ENCODE measurements around the gene SYT8.

Gene SYT8

DNA sequence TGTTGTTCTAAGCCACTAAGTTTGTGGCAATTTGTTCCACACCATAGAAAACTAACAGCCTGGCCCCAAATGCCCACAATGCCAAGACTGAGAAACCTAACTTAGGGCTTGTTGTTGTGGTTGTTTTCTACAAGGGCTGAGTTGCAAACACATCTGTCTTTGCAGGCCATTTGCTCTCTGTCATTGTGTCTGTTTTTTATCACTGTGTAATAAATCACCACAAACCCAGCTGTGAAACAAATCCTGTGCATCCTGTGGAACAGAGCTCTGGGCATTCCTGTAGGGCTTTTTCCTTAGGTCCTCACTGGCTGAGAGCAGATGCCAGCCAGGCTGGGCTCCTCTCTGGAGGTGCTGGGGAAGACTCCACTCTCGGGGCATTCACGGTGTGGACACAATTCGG, 15.7 kb upstream of the SYT8 start:
- DNase-seq (ENCODE audit: low spot score): no peak

DNA sequence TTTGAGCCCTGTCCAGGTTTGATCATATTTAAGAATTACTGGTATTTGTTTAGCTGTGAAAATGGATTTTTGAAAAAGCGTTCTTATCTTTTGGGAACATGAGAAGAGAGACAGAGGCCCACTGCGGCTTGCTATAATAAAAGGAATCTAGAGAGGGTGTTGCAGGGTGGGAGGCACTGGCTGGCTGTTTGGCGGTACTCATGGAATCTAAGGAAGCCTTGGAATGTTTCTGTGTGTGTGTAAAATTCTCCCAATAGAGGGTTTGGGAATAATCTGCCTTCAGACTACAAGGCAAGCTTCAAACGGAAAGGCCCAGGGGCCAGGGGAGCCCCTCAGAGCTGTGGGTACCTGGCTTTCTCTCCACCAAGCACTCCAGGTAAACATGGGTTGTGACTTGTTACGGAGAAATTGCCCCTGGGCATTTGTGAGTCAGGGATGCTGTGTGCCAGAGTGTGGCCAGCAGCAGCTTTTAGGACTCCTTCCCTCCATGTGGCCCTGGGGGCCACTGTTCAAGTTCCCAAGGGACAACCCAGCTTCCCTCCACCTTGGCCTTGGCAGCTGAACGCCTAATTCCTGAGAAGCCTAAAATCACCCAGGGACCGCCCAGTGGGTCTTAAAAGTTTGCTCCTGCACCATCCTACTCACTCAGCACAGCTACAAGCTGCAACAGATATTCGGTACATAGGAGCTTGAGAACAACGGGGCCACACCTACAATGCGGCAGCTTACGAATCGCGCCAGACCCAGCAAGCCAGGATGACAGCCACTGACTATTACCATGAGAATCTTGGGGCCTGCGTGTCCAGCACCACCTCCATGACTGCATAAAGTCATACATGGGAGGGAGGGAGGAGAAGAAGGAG, 14.1 kb upstream of the SYT8 start:
- no peak for DNase-seq (ENCODE audit: low spot score)

DNA sequence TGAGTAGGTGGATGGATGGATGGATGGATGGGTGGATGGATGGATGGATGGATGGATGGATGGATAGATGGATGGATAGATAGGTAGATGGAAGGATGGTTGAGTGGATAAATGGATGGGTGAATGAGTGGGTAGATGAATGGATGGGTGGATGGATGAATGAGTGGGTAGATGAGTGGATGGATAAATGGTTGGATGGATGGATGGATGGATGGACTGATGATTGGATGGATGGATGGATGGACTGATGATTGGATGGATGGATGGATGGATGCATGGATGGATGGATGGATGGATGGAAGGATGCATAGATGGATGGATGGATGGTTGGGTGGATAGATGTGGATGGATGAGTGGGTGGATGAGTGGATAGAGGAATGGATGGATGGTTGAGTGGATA, 13.2 kb upstream of the SYT8 start:
- no peak for DNase-seq (ENCODE audit: low spot score)

DNA sequence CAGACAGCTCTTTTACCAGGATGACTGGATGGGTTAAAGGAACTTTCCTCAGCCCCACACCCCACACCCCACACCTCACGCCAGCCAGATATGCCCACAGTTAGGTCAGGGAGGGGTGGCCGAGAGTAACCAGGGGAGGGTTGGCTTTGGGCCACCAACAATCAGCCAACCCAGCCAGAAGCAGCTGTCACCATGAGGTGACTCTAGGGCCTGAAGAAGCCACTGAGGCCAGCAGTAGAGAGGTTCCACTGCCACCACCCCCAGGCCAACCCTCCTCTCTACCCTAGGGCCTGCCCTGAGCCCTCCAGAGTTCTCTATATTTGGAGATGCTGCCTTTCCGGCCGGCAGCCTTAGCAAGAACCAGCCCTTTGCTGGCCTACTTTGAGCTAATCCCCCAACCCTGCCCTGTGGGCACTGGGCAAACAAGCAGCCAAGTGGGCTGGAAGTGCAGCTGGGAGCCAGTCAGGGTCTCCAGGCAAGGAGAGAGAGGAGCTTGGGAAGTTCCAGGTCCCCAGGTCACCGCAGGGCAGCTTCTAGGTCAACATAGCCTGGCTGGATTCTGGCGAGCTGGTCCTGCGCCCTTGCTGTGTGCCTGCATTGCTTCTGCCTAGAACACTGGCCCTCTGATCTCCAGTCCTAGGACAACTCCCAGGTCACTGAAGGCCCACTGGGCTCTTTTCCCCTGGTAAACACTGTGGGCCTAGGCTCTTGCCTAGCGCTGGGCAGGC, 12.0 kb upstream of the SYT8 start:
- no peak for DNase-seq (ENCODE audit: low spot score)

DNA sequence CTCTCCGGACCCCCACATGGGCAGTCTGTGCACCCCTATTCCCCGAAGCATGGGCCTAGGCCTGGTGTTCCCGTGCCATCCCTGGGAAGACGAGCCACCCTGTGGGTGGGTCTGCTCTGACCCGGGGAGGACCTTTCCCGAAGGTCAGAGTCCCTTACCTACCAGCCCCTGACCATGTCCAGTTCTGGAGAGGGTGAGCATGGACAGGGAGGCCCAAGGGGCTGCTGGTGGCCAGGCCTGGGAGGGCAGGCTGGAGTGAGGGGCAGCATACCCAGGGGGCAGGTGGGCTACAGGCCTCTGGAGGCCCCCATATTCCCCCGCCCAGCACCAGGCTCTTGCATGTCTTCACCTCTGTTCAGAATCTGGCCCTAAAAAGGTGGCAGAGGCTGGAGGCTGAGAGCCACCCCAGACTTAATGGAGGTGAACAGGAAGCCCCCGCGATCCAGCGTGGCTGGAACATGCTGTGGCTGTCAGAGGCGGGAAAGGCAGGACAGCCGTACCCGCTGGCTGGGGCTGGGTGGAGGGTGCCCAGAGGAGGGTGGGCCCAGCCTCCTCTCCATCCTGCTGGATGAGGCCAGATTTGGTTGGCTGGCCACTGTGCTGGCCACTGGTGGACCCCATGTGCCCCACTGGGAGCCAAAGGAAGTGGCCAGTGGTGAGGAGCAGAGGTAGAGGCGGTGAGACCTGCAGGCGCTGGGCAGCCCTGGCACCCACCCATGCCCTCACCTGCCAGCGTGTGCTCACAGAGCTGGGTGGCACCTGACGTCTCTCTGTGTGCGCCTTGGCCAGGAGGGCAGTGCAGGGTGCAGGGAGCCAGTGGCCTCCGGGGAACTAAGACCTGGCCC, 11.2 kb upstream of the SYT8 start:
- no peak for DNase-seq (ENCODE audit: low spot score)

DNA sequence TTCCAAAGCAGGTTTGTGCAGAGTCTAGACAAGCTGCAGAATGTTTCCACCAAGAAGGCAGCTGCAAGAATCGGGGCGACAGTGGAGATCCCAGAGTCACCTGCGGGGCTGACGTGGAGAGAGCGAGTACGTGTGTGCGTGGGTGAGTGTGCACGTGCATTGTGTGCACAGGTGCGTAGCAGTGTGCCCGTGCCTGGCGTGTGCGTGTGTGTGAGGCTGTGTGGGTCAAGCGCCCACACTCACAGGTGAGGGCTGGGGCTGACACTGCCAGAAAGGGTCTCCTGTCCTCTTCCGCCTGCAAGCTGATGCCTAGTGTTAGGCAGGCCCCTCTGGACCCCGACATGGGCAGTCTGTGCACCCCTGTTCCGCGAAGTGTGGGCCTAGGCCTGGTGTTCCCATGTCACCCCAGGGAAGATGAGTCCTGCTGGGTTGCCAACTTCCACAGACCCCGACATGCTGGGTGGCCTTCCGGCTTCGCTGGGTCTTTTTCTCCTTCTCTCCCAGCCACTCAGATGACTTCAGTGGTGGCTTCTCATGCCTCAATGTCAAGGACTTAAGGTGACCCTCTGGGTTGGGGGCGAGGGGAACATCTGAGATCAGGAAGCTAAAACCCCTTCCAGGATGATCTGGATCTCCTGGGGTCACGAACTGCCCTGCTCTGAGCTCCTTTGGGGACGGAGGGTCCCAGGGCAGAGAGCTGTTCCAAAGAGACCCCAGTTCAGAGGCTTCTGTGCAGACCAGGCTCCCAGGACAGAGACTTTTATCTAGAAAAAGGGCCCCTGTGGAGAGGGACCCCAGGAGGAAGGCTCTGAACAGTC, 10.4 kb upstream of the SYT8 start:
- DNase-seq (ENCODE audit: low spot score): no peak

DNA sequence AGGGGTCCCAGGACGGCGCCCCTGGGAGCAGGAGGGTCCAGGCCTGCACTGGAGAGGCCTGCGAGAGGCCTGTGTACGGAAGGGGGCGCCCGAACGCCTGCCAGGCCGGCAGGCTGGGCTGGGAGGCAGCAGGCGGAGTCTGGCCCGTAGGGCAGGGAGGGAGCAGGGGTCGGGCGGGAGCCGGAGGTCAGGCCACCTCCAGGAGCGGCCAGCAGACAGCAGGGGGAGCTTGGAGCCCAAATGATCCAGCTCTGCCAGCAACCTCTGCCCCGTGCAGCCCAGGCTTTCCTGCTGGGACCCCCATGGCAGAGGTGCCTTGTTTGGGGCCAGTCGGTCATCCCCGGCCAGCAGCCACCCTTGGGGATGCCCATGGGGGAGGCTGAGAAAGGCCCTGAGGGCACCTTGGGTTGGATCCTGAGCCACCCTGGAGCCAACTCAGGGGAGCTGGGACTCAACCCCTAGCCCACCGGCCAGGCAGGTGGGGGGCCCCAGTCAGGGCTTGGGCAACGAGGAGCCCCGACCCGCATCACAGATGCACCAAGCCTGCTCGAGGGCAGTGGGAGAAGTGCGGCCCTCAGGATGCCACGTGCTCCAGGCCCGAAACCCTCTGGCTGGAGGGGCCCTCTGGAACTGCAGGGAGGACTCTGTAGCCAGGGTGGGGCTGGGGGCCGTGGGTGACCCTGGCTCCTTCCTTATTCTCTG, 9.6 kb upstream of the SYT8 start:
- DNase-seq (ENCODE audit: low spot score): peak; percentile 29

DNA sequence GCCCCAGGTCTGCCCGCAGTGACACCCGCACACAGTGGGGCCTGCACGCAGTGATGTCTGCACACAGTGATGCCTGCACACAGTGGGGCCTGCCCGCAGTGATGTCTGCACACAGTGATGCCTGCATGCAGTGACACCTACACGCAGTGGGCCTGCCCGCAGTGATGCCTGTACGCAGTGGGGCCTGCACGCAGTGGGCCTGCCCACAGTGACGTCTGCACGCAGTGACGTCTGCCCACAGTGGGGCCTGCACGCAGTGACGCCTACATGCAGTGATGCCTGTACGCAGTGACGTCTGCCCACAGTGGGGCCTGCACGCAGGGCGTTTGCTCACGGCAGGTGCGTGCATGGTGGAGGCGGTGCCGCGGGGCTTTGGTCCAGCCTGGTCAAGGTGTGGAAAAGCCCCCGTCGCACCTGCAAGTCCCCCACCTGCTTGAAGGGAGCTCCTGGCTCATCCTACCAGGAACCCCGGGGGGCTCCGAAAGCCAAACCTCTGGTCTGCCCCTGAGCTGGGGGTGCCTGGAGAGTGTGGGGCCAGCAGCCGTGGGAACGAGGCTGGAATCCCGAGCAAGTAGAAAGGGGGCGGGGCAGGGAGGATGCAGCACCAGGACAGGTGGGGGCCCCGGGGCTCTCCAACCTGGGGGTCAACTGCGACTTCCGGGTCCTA, 8.9 kb upstream of the SYT8 start:
- no peak for DNase-seq (ENCODE audit: low spot score)

DNA sequence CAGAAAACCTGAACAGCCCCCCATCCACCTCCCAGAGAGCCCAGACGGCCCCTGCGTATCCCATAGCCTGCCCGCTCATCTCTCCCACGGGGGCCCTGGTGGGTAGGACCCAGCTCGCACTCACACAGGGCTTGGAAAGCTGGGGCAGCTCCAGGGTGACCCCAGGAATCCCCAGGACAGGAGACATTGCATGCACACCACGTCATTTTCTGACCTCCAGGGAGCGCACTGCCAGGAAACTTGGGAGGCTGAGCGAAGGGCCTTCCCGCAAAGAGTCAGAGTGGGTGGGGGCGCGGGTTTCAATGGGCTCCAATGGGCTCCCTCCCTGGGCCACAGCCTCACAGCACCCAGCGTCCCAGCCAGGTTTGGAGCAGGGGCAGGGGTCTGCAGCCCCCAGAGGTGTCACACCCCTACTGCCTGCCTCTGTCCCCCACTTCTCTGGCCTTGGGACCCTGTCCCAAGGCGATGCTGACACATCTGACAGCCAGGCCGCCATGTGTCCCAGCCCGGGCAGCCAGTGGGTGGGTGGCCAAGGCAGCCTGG, 8.2 kb upstream of the SYT8 start:
- DNase-seq (ENCODE audit: low spot score): no peak

DNA sequence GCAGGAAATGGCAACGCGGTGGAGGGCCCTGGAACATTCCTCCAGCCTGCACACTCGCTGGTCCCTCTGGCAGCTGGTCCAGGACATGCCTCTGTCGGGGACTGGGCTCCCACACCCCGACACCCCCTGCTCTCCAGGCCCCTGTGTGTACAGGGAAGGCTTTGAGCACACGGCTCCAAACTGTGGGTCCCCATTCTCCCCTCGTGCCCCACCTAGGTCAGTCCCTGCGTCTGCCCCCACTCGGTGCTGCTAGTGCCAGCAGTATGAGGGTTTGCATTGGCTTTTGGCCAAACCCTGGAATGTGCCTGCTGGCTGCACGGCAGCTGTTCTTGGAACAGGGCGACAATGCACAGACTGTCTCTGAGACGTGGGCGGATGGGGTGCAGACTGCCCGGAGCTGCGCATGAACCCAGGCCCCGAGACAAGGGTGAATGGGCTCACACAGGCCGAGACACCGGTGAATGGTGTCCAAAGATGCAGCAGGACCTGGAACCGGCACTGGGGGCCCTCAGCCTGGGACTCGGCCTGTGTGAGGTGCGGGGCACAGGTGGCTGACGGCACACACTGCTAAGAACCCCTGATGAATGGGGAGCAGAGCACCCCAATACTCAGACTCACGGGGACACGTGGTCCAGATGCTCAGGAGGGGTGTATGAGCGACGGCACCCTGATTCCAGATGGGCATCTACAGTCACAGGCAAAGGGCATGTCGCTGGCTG, 7.5 kb upstream of the SYT8 start:
- DNase-seq (ENCODE audit: low spot score): no peak

DNA sequence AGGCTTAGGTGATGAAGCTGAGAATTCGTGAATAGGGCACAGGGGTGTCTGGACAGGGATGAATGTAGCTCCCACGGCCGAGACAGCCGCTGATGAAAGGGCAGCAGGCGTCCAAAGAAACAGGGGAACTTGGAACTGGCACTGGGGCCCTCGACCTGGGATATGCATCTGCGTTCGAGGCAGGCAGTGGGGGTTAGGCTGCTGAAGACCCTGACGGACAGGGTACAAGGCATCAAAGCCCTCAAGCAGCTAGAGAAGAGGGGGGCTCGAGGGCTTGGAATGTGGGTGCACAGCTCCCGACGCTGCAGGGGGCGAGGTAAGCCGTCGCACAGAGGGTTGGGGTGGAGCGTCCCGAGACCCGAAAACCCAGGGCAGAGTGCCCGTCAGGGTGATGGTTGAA, 6.9 kb upstream of the SYT8 start:
- DNase-seq (ENCODE audit: low spot score): no peak

DNA sequence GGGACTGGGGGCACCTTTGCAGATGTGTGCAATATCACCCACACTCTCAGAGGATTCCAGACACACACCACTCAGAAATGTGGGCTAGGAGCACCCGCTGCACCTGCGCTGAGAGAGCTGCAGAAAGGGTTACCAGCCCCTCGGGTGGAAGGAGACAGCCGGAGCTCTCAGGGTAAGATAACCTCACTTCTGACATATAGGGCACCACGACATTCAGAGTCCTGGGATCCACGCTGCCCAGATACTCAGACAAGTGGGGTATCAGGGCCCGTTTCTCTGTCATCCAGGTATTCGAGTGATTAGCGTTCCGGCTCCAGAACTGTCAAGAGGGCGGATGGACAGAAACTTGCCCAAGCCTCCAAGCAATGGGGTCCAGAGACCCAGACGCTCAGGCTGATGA, 6.2 kb upstream of the SYT8 start:
- no peak for DNase-seq (ENCODE audit: low spot score)

DNA sequence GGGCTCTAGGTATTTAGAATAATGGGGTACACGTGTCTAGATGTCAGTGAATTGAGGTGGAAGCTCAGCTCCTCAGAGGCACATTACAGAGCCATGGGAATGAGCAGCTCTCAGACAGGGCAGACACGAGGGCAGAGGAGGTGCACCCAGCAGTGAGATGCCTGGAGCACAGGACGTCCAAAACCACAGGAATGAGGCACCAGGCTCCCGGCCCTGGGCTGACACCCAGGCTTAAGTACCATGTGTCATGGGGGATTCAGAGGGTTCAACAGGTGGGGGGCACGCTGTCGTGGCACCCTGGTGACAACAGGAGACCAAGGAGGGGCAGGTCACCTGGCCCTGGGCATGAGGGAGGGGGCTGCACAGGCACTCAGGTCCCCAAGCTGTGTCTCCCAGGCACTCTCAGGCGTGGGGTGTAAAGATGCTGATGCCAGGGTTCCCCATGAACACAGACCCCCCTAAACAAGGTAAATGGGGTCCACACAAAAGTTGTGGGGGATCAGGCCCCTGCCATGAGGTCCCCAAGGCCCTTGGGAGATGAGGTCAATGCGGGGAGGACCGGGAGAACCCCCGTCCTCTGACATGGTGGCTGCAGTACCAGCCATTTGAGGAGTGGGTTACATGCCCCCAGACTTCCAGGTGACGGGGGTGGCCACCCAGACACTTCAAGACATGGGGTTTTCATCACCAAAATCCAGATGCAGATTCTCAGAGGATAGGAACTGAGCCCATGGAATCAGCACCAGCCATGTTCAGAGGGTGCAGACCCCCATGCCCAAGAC, 5.6 kb upstream of the SYT8 start:
- no peak for DNase-seq (ENCODE audit: low spot score)

DNA sequence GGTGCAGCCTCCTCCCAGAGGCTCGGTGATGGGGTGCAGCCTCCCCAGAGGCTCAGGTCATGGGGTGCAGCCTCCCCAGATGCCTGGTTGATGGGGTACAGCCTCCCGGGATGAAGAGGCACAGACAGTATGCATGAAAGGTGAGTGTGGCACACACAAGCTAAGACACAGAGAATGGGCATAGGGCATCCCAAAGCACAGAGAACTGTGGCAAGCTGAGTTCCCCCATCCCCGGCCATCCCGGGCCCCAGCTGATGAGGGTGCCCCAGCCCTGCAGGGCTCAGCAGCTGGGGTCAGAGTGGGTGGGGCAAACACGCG, 4.8 kb upstream of the SYT8 start:
- no peak for DNase-seq (ENCODE audit: low spot score)

DNA sequence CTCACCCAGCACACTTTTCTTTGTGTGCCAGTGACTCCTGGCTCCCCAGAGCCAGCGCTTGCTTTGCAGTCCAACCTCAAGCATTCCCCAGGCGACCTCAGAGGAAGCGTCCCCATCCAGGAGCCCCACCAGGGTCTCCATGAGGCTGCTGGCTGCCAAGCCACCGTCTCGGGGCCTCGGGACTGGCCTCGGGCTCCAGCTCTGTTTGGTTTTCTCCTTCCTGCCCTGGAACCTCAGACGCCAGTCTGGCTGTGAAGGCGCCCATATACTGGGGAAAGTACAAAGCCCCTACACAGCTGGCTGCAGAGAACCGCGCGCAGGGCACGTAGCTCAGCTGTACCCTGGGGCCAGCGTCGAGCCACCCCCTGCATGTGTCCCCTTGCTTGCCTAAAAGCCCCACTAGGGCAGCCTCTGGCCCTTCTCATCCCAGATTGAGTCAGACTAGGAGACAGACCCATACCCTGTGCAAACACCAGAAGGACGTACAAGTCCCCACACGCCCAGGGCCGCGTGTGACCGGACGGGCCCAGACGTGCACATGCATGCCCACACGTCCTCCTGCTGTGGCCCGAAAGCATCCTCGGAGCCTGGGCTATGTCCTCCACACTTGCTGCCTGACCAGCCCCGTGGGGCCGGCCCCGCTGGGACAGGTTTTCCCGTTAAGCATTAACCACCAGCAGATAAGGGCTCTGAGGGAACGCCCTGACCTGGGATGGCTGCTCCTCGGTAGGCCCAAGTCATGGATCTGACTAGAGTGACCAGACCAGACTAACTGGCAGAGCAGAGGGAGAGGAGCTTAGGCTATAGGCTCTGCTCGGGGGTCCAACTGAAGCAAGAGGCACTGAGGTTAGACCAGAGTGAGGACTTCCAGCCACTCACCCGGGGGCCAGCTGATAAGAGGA, 4.2 kb upstream of the SYT8 start:
- DNase-seq (ENCODE audit: low spot score): no peak

DNA sequence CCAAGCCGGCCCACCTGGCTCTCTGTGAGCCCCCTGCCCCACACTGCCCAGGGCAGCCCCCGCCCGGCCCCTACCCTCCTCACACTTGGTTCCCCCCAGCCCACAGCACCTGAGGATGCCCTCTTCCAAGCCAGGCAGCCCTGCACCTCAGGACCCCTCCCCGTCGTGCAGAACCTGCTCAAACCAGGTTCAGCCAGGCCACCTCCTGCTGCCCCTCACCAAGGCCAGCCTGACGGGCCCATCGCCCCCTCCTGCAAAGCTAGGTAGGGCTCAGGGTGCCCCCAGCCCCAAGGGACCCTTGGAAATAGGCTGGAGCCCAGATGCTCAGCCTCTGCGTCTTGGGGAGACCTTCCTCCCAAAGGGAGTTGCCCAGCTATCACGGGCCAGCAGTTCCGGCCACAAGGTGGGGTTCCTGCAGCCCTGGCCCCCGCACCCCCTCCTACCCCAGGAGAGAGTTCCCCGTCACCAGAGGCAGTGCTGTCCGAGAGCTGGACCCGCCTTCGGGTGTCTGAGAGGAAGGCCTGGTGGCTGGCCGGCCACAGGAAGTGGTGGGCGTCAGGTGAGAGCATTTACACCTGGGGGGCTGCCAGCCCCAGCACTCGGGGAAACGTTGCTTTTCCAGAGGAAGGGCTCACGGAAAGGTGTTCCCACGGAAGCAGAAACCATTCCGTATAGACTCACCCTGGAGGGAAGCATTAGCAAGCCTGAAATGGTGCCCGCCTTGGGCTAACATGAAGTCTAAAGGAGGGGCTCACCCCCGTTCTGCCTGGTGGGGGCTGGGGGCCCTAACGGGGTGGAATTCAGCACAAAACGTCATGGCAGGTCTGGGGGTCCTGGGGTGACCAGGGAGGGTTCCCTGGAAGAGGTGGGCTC, 3.2 kb upstream of the SYT8 start:
- no peak for DNase-seq (ENCODE audit: low spot score)
